Activated CD4-positive, alpha-beta T cell treated with anti-CD3 and anti-CD28 coated beads for 1 hour (primary cell): ENCODE measurements around the gene EPS15.
"Not testable (repeated sequence)": the region's sequence is repeated elsewhere in the genome, so short reads cannot be mapped to it uniquely, and the experiment has no call there.

ENCODE experiments used
- DNase-seq: peaks from one replicate; pipeline ENCODE4 v3.0.0-alpha.2; 2020

Gene EPS15

DNA sequence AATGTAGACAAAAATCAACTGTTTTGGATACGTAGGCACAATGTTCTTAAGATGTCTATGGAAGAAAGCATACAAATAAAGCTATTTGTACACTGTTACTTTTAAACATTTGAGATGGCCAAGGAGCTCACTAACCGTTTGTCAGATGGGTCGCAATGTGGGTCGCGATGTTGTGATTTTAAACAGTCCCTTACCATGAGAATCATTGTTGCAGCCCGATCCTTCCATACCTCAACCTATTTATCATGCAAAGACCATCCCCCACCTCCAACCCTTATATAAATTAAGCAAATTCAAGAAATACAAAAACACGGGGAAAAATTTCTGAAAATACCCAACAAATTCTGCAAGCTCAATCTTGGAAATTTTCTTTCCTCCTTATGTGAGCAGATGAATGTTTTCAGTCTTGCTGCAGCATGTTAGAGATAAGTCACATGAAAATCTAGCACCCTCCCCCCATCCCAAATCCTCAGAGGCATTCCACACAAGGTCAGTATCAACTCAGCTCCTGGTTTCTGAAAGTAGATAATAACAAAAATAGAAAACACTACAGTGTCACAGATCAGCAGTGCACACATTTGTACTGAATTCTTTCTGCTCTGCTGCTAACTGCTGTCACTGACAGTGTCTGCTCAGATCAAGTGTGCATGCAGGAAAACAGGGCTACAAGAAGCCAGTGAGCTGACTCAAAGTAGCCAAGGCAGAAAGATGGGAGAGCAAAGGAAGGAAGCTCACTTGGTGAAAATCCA lies 95.8 kb downstream of the EPS15 start:
- DNase-seq = no peak

DNA sequence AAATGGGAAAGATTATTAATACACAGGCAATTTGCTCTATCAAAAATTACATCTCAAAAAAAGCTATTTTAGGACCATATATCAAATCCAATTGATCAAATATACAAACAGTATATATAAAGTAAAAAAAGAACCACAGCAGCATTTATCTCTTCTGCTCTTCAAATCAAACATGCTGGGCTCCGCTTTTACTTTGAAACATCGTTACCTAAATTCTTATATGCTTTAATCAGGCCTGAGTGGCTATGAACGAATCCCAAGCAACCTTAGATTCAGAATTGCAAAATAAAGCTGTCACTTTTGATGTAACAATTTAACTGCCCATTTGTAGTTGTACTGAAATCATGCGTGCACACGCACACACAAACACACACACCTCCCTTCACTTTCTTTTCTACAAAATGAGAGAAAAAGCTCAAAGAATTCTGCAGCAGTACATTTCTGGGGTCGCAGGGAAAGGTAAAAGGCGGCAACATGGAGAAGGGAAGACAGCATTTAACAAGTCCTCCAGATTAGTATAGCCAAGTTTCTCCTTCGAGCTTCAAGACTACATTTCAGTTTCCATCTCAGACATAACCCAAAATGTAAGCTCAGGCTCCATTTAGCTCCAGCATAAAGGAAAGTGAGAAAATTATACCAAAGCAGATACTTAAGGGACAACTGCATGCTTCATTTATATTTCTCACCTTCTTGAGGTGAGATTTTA lies 96.5 kb downstream of the EPS15 start:
- DNase-seq = no peak

DNA sequence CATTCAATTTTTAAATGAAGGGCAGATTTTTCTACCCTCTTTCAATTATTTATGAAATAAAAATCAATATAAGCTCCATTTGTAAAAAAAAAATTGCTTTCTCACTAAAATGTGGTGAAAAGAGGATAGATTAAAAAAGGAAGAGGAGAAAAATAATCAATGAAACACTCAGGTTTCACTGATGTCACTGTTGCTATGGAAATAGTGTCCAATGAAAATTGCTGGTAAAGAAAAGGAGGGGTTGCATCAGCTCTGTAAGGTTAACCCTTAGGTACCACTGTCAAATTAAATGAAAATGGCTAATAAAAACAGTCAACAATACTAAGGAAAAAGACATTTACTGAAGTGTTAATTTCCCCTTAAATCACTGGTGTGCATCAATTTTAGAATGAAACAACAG lies 97.1 kb downstream of the EPS15 start:
- DNase-seq = no peak

DNA sequence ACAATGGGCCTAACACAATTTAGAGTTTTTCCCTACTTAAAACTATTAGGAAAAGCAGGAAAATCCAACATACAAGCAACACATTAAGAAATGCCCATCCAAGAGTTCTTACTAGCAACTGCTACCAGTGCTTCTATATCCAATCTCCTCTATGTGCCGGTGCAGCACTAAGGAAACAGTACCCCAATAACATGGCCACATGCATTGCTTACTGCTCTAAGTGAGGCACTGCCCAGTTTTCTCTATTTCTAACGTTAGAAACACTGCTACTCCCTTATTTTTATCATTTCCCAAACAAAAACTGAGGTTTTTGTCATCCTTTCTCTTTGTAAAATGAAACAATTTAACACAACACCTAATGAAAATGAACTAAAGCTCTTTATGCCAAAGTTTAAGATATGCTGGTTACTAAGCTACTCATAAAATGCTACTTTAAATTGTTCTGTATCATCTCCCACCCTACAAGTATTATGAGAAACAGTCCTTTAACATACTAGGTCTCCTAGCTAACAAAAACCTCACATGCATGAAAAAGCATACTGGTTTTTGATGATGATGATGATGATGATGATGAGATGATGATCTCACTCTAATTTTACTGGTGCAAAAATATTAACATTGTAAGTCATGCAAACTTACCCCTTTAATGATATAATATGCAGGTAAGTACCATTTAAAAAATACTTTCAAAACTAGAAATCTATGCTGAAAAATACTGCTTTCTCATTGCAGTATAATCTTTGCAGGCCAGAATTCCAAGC lies 98.0 kb downstream of the EPS15 start:
- DNase-seq = no peak

DNA sequence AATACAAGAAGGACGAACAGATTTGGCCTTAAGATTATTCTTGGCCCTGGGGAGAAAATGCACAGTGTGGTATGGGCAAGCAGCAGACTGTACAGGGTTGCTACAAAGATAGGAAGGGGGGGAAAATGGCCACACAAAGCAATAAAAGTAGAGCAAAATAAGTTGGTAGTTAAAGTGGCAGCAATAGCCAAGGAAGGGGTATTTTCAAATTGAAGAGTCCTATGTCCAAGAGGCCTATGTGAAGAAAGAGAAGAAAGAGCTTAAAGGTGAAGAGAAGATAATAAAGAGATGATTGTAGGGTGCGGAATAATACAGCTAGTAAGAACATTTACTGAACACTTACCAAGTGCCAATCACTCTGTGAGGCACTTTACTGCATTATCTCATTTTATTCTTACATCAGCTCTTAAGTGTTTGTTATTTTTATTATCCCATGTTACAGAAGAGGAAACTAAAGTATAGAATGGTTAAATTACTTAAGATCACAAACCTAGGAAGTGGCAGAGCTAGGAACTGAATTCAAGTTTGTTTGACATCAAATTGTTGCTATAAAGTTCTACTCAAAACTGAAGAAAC lies 100.6 kb downstream of the EPS15 start:
- DNase-seq = no peak

DNA sequence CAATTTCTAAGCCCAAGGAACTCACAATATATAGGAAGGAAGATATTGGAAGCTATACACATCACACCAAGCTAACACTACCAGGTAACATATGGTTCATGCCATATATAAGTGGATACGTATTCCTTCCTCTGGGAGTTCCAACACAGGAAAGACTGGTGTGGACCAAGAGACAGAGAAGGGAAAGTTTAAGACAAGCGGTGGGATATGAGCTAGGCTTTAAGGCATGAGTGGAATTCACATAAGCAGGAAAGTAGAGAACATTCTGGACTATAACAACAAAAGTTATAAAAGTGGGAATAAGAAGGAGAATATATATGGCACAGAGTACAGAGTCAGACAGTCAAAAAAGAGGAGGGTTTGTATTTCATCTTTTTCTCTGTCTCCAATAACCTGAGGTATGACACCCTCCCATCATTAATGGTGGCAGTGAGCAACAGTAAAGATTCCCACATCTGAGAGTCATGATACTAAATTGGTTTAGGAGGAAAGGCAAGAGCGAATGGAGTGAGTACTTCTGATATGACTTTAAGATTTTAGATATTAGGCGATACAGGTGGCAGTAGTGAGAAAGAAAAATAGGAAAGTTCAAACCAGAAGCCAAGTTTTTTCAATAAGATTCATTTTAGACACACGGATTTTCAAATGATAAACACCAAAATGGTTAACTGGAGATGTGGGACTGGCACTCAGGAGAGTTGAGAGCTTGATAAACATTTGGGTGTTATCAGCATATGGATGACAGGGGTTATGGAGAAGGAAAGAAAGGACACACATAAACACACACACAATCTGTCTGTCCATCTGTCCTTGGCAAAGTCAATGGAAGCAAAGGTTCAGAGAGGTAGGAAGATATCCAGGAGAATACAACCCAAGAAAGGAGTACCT lies 101.3 kb downstream of the EPS15 start:
- DNase-seq = no peak

DNA sequence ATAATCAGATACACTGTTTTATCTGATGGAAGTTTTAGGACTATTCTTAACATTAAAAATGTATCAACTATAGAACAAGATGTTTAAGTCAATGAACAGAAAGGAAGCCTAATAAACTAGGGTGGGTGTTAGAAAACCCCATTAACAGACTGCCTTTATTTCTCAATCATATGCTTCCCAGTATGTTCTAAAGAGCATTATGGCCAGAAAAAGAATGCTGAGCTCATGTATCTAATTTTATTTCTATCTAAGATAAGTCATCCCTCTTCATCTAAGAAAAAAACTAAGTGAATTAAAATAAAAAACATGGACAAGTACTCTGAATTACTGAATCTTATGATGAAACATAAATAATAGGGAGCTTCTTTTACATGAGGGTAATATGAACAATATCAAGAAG lies 102.2 kb downstream of the EPS15 start:
- no peak for DNase-seq

DNA sequence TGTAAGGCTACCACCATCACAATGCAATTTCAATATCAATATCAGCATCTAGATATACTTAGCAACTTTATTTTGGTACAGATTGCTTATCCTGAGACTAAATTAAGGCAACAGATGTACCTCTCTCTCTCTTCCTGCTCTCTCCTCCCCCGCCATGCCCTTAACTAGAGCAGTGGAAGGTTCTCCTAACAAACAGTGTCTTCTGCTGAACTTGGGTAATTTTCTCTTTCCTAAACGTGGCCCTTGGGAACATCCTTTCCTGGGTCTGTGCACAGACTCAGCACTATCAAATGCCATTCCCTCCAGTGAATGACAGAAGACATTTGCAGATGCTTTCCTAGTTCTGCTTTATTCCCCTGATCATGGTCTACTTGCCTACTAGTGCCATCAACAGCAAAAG lies 103.1 kb downstream of the EPS15 start:
- DNase-seq = no peak

DNA sequence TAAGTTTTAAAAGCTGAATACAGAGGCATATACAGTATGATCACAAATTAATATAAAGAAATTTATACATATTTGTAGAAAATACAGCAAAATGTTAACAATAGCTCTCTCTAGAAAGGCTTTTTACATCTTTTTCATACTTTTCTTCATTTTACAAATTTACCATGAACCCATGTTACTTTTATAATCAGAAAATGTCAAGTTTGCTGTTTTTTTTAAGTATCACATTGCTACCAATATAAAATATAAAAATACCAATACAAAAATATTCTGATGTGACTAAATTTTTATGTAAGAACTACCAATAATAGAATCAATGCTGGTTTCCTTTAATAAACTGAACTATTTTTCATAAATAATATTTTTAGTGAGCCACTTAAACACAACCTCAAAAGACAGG lies 104.3 kb downstream of the EPS15 start:
- no peak for DNase-seq

DNA sequence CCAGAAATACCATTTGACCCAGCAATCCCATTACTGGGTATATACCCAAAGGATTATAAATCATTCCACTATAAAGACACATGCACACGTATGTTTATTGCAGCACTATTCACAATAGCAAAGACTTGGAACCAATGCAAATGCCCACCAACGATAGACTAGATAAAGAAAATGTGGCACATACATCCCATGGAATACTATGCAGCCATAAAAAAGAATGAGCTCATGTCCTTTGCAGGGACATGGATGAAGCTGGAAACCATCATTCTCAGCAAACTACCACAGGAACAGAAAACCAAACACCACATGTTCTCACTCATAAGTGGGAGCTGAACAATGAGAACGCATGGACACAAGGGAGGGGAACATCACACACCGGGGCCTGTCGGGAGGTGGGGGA lies 107.2 kb downstream of the EPS15 start:
- not testable (repeated sequence) for DNase-seq

DNA sequence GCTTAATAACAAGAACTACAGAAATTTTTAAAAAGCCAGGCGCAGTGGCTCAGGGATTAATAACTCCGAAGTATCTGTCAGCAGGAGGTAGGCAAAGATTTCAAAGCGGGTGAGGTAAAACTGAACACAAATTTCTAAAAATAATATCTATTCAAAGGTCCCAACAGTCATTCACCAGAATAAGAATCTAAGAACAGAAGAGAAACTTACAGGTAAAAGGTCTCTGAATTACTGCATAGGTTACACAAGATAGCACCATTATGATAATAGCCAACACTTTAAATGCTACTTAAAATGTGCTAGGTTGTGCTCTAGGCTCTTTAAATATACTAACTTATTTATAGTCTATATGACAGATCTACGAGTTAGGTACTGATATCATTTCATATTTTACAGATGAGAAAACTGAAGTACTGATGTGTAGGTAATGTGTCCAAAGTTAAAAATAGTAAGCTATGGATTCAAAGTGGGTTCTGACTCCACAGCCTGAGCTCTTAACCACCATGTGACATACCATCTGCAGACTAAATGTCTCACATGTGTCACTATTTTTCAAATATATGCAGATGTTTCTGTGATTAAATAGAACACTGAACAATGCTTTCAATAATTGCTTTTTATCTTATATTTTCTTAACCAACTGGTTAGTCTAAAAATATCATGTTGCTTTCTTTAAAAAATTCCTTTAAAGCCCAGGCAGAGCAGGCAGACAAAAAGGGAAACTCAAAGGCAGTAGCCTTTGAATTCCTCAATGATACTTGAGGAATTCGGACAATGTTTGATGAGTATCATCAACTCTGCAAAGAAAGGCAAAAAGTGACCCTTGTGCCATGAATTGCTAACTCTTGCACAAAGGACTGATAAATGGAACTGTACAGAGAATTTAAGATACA lies 108.3 kb downstream of the EPS15 start:
- no peak for DNase-seq

DNA sequence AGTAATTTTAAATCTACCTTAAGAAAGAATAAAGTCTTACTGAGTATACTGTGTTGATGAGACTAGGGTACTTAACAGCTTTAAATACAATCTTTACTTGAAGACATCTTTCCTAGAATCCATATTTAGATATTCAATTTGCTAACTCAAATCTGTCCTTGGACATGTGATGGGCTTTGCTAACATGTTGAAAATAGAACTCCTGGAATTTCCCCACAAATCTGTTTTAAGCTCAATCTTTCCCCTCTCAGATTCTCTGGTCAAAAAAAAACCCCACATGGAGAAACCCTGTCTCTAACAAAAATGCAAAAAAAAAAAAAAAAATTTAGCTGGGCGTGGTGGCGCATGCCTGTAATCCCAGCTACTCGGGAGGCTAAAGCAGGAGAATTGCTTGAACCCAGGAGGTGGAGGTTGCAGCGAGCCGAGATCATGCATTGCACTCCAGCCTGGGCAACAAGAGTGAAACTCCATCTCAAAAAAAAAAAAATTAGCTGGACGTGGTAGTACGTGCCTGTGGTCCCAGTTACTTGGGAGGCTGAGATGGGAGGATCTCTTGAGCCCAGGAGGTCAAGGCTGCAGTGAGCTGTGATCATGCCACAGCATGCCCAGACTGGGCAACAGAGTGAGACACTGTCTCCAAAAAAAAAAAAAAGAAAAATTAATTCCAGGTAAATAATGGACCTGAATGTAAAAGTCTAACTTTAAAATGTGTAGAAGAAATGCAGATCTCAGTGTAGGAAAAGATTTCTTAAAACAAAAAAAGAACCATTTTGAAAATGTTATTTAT lies 109.1 kb downstream of the EPS15 start:
- DNase-seq = not testable (repeated sequence)

DNA sequence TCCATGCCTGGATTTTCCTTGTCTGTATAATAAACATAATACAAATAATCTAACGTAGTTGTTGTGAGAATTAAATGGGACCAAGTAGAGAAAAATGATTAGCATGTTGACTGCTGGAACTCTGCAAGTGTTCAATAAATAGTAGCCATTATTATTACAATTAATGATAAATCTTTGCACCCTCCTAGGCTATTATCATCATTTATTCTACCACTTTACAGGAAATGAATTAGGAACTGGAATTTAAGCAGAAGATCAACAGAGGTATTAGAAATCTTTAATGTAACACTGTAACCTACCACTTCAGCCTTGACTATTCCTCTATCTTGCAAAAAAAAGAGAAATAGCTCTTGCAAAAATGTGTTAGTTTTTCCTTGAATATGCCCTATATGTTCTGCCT lies 126.8 kb downstream of the EPS15 start:
- DNase-seq = no peak

DNA sequence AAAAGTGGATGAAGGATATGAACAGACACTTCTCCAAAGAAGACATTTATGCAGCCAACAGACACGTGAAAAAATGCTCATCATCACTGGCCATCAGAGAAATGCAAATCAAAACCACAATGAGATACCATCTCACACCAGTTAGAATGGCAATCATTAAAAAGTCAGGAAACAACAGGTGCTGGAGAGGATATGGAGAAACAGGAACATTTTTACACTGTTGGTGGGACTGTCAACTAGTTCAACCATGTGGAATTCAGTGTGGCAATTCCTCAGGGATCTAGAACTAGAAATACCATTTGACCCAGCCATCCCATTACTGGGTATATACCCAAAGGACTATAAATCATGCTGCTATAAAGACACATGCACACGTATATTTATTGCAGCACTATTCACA lies 128.4 kb downstream of the EPS15 start:
- DNase-seq = not testable (repeated sequence)

DNA sequence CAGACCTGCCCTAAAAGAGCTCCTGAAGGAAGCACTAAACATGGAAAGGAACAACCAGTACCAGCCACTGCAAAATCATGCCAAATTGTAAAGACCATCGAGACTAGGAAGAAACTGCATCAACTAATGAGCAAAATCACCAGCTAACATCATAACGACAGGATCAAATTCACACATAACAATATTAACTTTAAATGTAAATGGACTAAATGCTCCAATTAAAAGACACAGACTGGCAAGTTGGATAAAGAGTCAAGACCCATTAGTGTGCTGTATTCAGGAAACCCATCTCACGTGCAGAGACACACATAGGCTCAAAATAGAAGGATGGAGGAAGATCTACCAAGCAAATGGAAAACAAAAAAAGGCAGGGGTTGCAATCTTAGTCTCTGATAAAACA lies 131.8 kb downstream of the EPS15 start:
- DNase-seq = not testable (repeated sequence)

DNA sequence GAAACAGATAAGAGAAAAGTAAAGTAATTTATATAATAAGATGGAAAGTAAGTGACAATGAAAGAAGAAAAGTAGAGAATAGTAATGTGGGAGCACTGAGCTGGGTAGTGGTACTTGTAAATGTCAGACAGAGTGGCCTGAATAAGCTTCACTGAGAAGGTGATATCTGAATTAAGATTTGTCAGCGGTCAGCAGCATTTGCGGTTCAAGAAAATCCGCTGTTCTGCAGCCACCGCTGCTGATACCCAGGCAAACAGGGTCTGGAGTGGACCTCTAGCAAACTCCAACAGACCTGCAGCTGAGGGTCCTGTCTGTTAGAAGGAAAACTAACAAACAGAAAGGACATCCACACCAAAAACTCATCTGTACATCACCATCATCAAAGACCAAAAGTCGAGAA lies 132.8 kb downstream of the EPS15 start:
- DNase-seq = not testable (repeated sequence)

DNA sequence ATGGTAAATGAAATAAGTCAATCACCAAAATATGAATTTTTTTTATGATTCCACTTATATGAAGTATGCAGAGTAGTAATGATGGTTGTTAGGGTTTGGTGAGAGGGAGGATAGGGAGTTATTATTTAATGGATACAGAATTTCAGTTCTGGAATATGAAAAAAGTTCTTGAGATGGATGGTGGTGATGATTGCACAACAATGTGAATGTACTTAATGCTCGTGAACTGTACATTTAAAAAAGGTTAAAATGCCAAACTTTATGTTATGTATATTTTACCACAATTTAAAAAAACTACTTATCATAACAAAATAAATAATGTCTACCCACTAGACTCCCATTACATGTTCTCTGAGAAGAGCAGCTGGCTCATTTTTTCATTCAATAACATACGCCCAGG lies 133.3 kb downstream of the EPS15 start:
- no peak for DNase-seq

DNA sequence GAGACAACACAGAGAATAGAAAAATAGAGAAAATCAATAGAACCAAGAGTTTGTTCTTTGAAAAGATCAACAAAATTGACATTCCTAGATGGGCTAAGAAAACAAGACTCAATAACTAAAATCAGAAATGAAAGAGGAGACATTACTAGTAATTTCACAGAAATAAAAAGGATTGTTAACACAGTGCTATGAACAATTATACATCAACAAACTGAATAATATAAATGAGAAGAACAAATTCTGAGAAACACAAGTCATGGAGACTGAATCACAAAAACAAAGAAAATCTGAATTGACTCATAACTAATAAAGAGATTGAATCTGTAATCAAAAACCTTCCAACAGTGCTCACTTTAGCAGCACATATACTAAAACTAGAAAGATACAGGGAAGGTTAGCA lies 137.1 kb downstream of the EPS15 start:
- DNase-seq = no peak

DNA sequence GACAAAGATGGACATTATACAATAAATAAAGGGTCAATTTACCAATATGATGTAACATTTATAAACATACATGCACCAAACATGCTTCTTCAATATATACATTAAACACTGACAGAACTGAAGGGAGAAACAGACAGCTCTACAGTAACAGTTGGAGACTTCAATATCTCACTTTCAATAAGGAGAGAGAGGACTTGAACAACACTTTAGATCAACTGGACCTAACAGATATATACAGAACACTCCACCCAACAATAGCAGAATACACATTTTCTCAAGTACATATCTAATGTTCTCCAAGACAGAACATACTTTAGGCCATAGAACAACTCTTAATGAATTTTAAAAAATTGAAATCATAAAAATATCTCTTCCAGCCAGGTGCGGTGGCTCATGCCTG lies 138.1 kb downstream of the EPS15 start:
- no peak for DNase-seq

DNA sequence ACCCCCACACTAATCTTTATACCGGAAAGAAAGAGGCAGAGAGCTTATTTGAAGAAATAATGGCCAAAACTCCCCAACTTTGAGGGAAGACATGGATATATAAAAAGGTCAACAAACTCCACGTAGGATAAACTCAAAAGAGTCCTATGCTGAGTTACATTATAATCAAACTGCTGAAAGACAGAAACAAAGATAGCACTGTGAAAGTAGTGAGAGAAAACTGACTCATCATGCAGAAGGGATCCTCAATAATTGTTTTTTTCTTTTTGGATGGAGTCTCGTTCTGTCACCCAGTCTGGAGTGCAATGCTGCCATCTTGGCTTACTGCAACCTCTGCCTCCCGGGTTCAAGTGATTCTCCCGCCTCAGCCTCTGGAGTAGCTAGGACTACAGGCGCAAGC lies 140.2 kb downstream of the EPS15 start:
- DNase-seq = no peak

DNA sequence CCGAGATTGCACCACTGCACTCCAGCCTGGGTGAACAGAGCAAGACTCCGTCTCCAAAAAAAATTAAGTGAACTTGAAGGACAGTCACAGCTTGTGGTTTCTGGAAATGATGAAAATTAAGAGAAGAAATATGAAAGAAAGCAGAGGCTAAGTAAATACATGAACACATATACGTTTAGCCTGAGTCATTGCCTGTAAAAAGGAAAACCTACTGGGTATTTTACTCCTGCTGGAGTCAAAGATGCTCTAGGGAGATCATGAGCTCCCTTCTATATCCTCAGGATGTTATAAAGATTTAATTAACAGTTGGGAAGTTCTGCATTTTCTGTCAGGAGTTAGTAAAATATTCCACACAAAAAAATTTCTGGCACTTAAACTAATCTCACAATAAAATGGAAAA lies 145.2 kb downstream of the EPS15 start:
- DNase-seq = no peak
